Suprapubic skin (tissue), 4 donors: ENCODE results near the gene SETD6.

Experiments used
- EP300 ChIP-seq: sonication (generic); formaldehyde crosslinking; IDR thresholded peaks from one replicate; pipeline ENCODE4 v1.6.1; 2017; ENCODE audit warnings: antibody characterized with exemption
- POLR2A ChIP-seq, 2 donors: fragments of 450-650 bp; IDR thresholded peaks; one replicate each; pipeline ENCODE4 v1.6.1; 2017; ENCODE audit warnings: antibody characterized with exemption in 2 of 2, mild to moderate bottlenecking in 2 of 2, moderate library complexity in 2 of 2
- POLR2AphosphoS5 ChIP-seq, 3 donors: sonication (generic); formaldehyde crosslinking; IDR thresholded peaks; one replicate each; pipeline ENCODE4 v1.6.1; 2017; ENCODE audit warnings: antibody characterized with exemption in 3 of 3
- TF ChIP-seq, protein P1 (sequence below), 2 donors: fragments of 200-600 bp in 1 of 2; fragments of 450-650 bp in 1 of 2; sonication (generic) in 1 of 2; IDR thresholded peaks; one replicate each; pipeline ENCODE4 v1.5.1; 2016 to 2019; ENCODE audit warnings: antibody characterized with exemption in 2 of 2, mild to moderate bottlenecking in 1 of 2, moderate library complexity in 1 of 2

DNA sequence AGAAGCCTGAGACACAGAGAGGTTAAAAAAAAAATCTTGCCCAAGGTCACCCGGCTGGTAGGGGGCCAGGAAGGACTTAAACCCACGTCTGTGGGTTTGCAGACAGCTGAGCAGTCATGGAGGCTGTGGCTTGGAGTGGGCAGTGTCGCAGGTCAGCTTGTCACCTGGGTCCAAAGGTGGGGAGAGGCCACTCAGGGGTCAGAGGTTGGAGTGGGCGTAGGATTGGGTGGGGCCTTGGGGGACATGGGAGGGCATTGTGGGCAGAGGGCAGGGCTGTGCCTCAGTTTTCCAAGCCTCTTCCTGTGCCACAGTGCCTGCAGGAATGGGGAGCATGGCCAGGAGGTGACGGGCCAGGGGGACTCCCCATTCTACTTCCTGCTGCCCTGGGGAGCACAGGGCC is 17.4 kb upstream of the SETD6 start:
- TF ChIP-seq, protein P1, sequence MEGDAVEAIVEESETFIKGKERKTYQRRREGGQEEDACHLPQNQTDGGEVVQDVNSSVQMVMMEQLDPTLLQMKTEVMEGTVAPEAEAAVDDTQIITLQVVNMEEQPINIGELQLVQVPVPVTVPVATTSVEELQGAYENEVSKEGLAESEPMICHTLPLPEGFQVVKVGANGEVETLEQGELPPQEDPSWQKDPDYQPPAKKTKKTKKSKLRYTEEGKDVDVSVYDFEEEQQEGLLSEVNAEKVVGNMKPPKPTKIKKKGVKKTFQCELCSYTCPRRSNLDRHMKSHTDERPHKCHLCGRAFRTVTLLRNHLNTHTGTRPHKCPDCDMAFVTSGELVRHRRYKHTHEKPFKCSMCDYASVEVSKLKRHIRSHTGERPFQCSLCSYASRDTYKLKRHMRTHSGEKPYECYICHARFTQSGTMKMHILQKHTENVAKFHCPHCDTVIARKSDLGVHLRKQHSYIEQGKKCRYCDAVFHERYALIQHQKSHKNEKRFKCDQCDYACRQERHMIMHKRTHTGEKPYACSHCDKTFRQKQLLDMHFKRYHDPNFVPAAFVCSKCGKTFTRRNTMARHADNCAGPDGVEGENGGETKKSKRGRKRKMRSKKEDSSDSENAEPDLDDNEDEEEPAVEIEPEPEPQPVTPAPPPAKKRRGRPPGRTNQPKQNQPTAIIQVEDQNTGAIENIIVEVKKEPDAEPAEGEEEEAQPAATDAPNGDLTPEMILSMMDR (IDR thresholded peaks at IDR 0.05): no peak
- TF ChIP-seq EP300: no peak
- TF ChIP-seq POLR2AphosphoS5 (IDR thresholded peaks at IDR 0.05): no peak
- TF ChIP-seq POLR2A (IDR thresholded peaks at IDR 0.05): no peak
